HG03571 (cell line): Measurements from ENCODE around the gene MGAT4A.
A peak's percentile ranks its signal among the peaks of the same experiment; 100 is the strongest.
"Not testable (repeated sequence)": the region's sequence is repeated elsewhere in the genome, so short reads cannot be mapped to it uniquely, and the experiment has no call there.

ENCODE experiments used
- ATAC-seq: cut with Tn5 transposase; IDR thresholded peaks from one replicate; pipeline ENCODE4 v1.9.1; 2021; ENCODE audit not compliant: unreplicated experiment

The MGAT4A gene

GRCh38 chr2:98664323-98664722 lies 66.6 kb downstream of the MGAT4A start:
- ATAC-seq = no peak

GRCh38 chr2:98663511-98664090 lies 67.3 kb downstream of the MGAT4A start:
- ATAC-seq = no peak

- ATAC-seq = not testable (repeated sequence)
Measured at GRCh38 chr2:98659491-98659840, 71.5 kb downstream of the MGAT4A start.

GRCh38 chr2:98658816-98659490 lies 72.0 kb downstream of the MGAT4A start:
- ATAC-seq = no peak

- no peak for ATAC-seq
Measured at GRCh38 chr2:98656800-98657199, 74.1 kb downstream of the MGAT4A start.

GRCh38 chr2:98654699-98655495 lies 76.0 kb downstream of the MGAT4A start:
- no peak for ATAC-seq

- ATAC-seq = no peak
Measured at GRCh38 chr2:98650998-98651397, 79.9 kb downstream of the MGAT4A start.

GRCh38 chr2:98649992-98650375 lies 80.9 kb downstream of the MGAT4A start:
- ATAC-seq = no peak

GRCh38 chr2:98649135-98649991 lies 81.6 kb downstream of the MGAT4A start:
- peak; percentile 64 for ATAC-seq

- no peak for ATAC-seq
Measured at GRCh38 chr2:98648451-98648850, 82.5 kb downstream of the MGAT4A start.

- ATAC-seq = no peak
Measured at GRCh38 chr2:98647636-98648035, 83.3 kb downstream of the MGAT4A start.

- ATAC-seq = no peak
Measured at GRCh38 chr2:98643496-98644100, 87.3 kb downstream of the MGAT4A start.

- ATAC-seq = no peak
Measured at GRCh38 chr2:98637401-98638147, 93.4 kb downstream of the MGAT4A start.

- ATAC-seq = no peak
Measured at GRCh38 chr2:98634406-98635092, 96.4 kb downstream of the MGAT4A start.

GRCh38 chr2:98632351-98632750 lies 98.6 kb downstream of the MGAT4A start:
- ATAC-seq = no peak

- ATAC-seq = no peak
Measured at GRCh38 chr2:98623657-98624056, 107.3 kb downstream of the MGAT4A start.

GRCh38 chr2:98617149-98617548 lies 113.8 kb downstream of the MGAT4A start:
- ATAC-seq = no peak

GRCh38 chr2:98615481-98615880 lies 115.5 kb downstream of the MGAT4A start:
- no peak for ATAC-seq

GRCh38 chr2:98614024-98614739 lies 116.8 kb downstream of the MGAT4A start:
- ATAC-seq = no peak
